PC-9 (cell line): ENCODE measurements around the gene EFHC1. TPM values are rescaled to one million over a fixed set of nuclear protein-coding genes. Genes with fewer than 3 reads are reported as not detected.
A peak's percentile ranks its signal among the peaks of the same experiment; 100 is the strongest.

Source experiments
- BruUV-seq: library from RNA; stranded (reverse); fragments of 400-500 nt; replicated peaks from 2 replicates; lab custom pipeline; 2021; lab: Mats Ljungman, UMichigan
- CTCF ChIA-PET: fragments of 300-600 bp; sonication (Branson Sonifier 250); formaldehyde crosslinking; loops from one replicate; lab custom pipeline; 2022; ENCODE audit warnings: antibody characterized with exemption; lab: Charles Lee
- POLR2A ChIA-PET: fragments of 300-600 bp; sonication (Branson Sonifier 250); formaldehyde crosslinking; loops from one replicate; lab custom pipeline; 2022; ENCODE audit warnings: antibody characterized with exemption; ENCODE audit not compliant: unreplicated experiment; lab: Charles Lee
- DNase-seq, 2 experiments: peaks; one replicate each; pipeline versions ENCODE4 v3.0.0 to v3.0.0-alpha.2; 2015 to 2022; ENCODE audit warnings: mixed read lengths in 1 of 2
- H2AFZ ChIP-seq: fragments of 200-600 bp; sonication (generic); 2 replicates; pipeline ENCODE4 v1.8.1; 2017; ENCODE audit warnings: antibody characterized with exemption
- H3F3A ChIP-seq: fragments of 200-600 bp; sonication (generic); 2 replicates; pipeline ENCODE4 v1.8.1; 2017; ENCODE audit warnings: antibody characterized with exemption, mild to moderate bottlenecking, low read depth; ENCODE audit not compliant: insufficient read depth
- H3K27ac ChIP-seq: fragments of 200-600 bp; sonication (generic); 2 replicates; pipeline ENCODE4 v1.6.1; 2016; ENCODE audit warnings: mixed run types
- H3K27me3 ChIP-seq: fragments of 200-600 bp; sonication (generic); 2 replicates; pipeline ENCODE4 v1.6.1; 2016; ENCODE audit warnings: low read depth, mixed run types; ENCODE audit not compliant: insufficient read depth
- H3K36me3 ChIP-seq: fragments of 200-600 bp; sonication (generic); 2 replicates; pipeline ENCODE4 v1.6.1; 2016; ENCODE audit warnings: low read depth, mixed run types
- H3K4me1 ChIP-seq: fragments of 200-600 bp; sonication (generic); replicated peaks from 2 replicates; pipeline ENCODE4 v1.6.1; 2016; ENCODE audit warnings: mixed run types; ENCODE audit not compliant: insufficient read depth
- H3K4me2 ChIP-seq: fragments of 200-600 bp; sonication (generic); 2 replicates; pipeline ENCODE4 v1.6.1; 2017; ENCODE audit warnings: mixed run types
- H3K4me3 ChIP-seq: fragments of 200-600 bp; sonication (generic); 2 replicates; pipeline ENCODE4 v1.6.1; 2016; ENCODE audit warnings: mixed run types
- H3K79me2 ChIP-seq: fragments of 200-600 bp; sonication (generic); 2 replicates; pipeline ENCODE4 v1.6.1; 2017; ENCODE audit warnings: low read depth, mixed run types
- H3K9me2 ChIP-seq: fragments of 200-600 bp; sonication (generic); 2 replicates; pipeline ENCODE4 v1.8.1; 2017; ENCODE audit warnings: mild to moderate bottlenecking; ENCODE audit not compliant: insufficient read depth
- H3K9me3 ChIP-seq: fragments of 200-600 bp; sonication (generic); 2 replicates; pipeline ENCODE4 v1.8.1; 2016; ENCODE audit warnings: low read depth; ENCODE audit not compliant: insufficient read depth
- H4K20me1 ChIP-seq: fragments of 200-600 bp; sonication (generic); 2 replicates; pipeline ENCODE4 v1.8.1; 2017; ENCODE audit not compliant: insufficient read depth
- CTCF ChIP-seq: fragments of 200-600 bp; sonication (generic); conservative IDR thresholded peaks from 2 replicates; pipeline ENCODE4 v1.6.1; 2017; ENCODE audit warnings: mixed run types, antibody characterized with exemption, mild to moderate bottlenecking, moderate library complexity
- EZH2 ChIP-seq: fragments of 200-600 bp; sonication (generic); IDR thresholded peaks from 2 replicates; pipeline ENCODE4 v1.8.0; 2017; ENCODE audit warnings: antibody characterized with exemption, low read depth
- intact Hi-C: fragments of 100-400 bp; cut with micrococcal nuclease; formaldehyde crosslinking; loops from one replicate; pipeline ENCODE4 v1.10.0; 2022; ENCODE audit not compliant: unreplicated experiment
- total RNA-seq: library from RNA; stranded (reverse); gene quantifications from 2 replicates; pipeline ENCODE4 v1.2.3, GENCODE V29; 2021

The EFHC1 gene
- total RNA-seq, 1 experiment from 2014 or later: 45.0 TPM

GRCh38 chr6:52504782-52505136 is 84.6 kb downstream of the EFHC1 start:
- H3K9me2 ChIP-seq: no peaks in the 10 kb centered on the region
- H3K4me1 ChIP-seq: peaks cover 37% of the 10 kb centered on the region
- BruUV-seq: no TSS peak
- peak overlapping the region; percentile 61 for H3K4me2 ChIP-seq
- no peak for DNase-seq
- no peak overlapping the region; the same call in 1 of the 2 replicates for H3K4me3 ChIP-seq
- CTCF ChIA-PET: interaction anchor here (1.2 kb wide), 1 partner anchor 63 kb away, joined by 4 read pairs; no protein-coding TSS in a partner anchor
- H3K36me3 ChIP-seq: no peaks in the 10 kb centered on the region
- H3K27ac ChIP-seq: peak overlapping the region; percentile 25; the same call in 1 of the 2 replicates
- H3K27me3 ChIP-seq: no peaks in the 10 kb centered on the region
- H3K79me2 ChIP-seq: no peaks in the 10 kb centered on the region
- POLR2A ChIA-PET: interaction anchor here (0.5 to 1.3 kb wide), 3 partner anchors 63 to 539 kb away, joined by 3 to 6 read pairs (median 4); partner anchors contain the start of gene EFHC1
- H3K9me3 ChIP-seq: no peaks in the 10 kb centered on the region
- H4K20me1 ChIP-seq: peaks cover 7% of the 10 kb centered on the region; the same call in 1 of the 2 replicates
- peaks cover 26% of the 10 kb centered on the region for H3F3A ChIP-seq
- no peak overlapping the region for H2AFZ ChIP-seq
- intact Hi-C loops: loop anchor here (1.0 kb wide), 9 partner anchors 8 to 160 kb away; partner anchors contain the start of genes EFHC1 and TRAM2
- TF ChIP-seq EZH2: no peak
- TF ChIP-seq CTCF: no peak

GRCh38 chr6:52505726-52506409 is 85.7 kb downstream of the EFHC1 start:
- no peak for DNase-seq
- intact Hi-C loops: no loop called here
- CTCF ChIA-PET: no interaction called here

GRCh38 chr6:52506476-52506875 is 86.3 kb downstream of the EFHC1 start:
- Histone ChIP-seq H3K9me2 (no peaks in the 10 kb centered on the region), H3K4me3 (no peak overlapping the region), H3K4me1 (peaks cover 47% of the 10 kb centered on the region), H3K79me2 (no peaks in the 10 kb centered on the region), H3K4me2 (no peak overlapping the region), H4K20me1 (peaks cover 7% of the 10 kb centered on the region; the same call in 1 of the 2 replicates), H3K27me3 (no peaks in the 10 kb centered on the region), H3K9me3 (no peaks in the 10 kb centered on the region), H3K36me3 (no peaks in the 10 kb centered on the region), H3K27ac (no peak overlapping the region), H3F3A (peaks cover 26% of the 10 kb centered on the region), H2AFZ (no peak overlapping the region)
- ChIA-PET POLR2A (no interaction called here), CTCF (no interaction called here)
- no peak for DNase-seq
- intact Hi-C loops: no loop called here
- no TSS peak for BruUV-seq
- no peak for TF ChIP-seq CTCF
- TF ChIP-seq EZH2: no peak

More at GRCh38 chr6:52505726-52506409, 85.7 kb downstream of the EFHC1 start:
- Histone ChIP-seq H3K27me3 (no peaks in the 10 kb centered on the region), H2AFZ (no peak overlapping the region), H3K79me2 (no peaks in the 10 kb centered on the region), H4K20me1 (peaks cover 7% of the 10 kb centered on the region; the same call in 1 of the 2 replicates), H3K4me1 (peaks cover 41% of the 10 kb centered on the region), H3K9me2 (no peaks in the 10 kb centered on the region), H3K4me2 (no peak overlapping the region), H3K4me3 (no peak overlapping the region), H3K9me3 (no peaks in the 10 kb centered on the region), H3K27ac (no peak overlapping the region), H3K36me3 (no peaks in the 10 kb centered on the region), H3F3A (peaks cover 26% of the 10 kb centered on the region)
- no peak for TF ChIP-seq CTCF
- no peak for TF ChIP-seq EZH2
- POLR2A ChIA-PET: no interaction called here
- BruUV-seq: no TSS peak
